Uterus (tissue), 2 donors: Measurements from ENCODE around the gene CCDC171.
"Not testable (repeated sequence)": the region's sequence is repeated elsewhere in the genome, so short reads cannot be mapped to it uniquely, and the experiment has no call there.

Experiments used
- CTCF ChIP-seq, 4 experiments: fragments of 200-600 bp in 2 of 4; fragments of 450-650 bp in 2 of 4; sonication (generic) in 2 of 4; IDR thresholded peaks; one replicate each; pipeline ENCODE4 v1.5.1; 2016 to 2019; ENCODE audit warnings: antibody characterized with exemption in 4 of 4, mild to moderate bottlenecking in 2 of 4, moderate library complexity in 1 of 4
- POLR2A ChIP-seq, 2 donors: fragments of 450-650 bp; IDR thresholded peaks; one replicate each; pipeline ENCODE4 v1.6.1; 2016; ENCODE audit warnings: antibody characterized with exemption in 2 of 2, mild to moderate bottlenecking in 1 of 2, moderate library complexity in 1 of 2

GRCh38 chr9:15527035-15527434 is 25.8 kb upstream of the CCDC171 start:
- TF ChIP-seq CTCF, POLR2A (IDR thresholded peaks at IDR 0.05): not testable (repeated sequence)
